Breast epithelium (tissue), 3 donors: ENCODE measurements around the gene ATP6V1C2.

Source experiments
- CTCF ChIP-seq, 3 donors: fragments of 450-650 bp; IDR thresholded peaks; one replicate each; pipeline ENCODE4 v1.5.1; 2016 to 2017; ENCODE audit warnings: antibody characterized with exemption in 3 of 3, mild to moderate bottlenecking in 3 of 3, moderate library complexity in 3 of 3
- POLR2A ChIP-seq: fragments of 450-650 bp; IDR thresholded peaks from one replicate; pipeline ENCODE4 v1.6.1; 2016; ENCODE audit warnings: antibody characterized with exemption, mild to moderate bottlenecking, moderate library complexity

- TF ChIP-seq CTCF (IDR thresholded peaks at IDR 0.05) (no peak), POLR2A (no peak)
These were observed 92.7 kb downstream of the ATP6V1C2 start for GRCh38 chr2:10814142-10814541.
